Nephron progenitor cell (in vitro differentiated cells): ENCODE data around the gene PTPRO.
A peak's percentile ranks its signal among the peaks of the same experiment; 100 is the strongest.

Experiments used
- DNase-seq: peaks from one replicate; pipeline ENCODE4 v3.0.0; 2021
- H3K27ac Mint-ChIP-seq: 2 replicates; pipeline ENCODE4 v1.8.0; 2021; ENCODE audit warnings: mild to moderate bottlenecking, moderate library complexity, mixed read lengths
- H3K27me3 Mint-ChIP-seq: 2 replicates; pipeline ENCODE4 v1.8.0; 2021; ENCODE audit warnings: mild to moderate bottlenecking, low read depth, mixed read lengths; ENCODE audit not compliant: poor library complexity
- H3K36me3 Mint-ChIP-seq: 2 replicates; pipeline ENCODE4 v1.8.0; 2021; ENCODE audit warnings: low read depth, mixed read lengths
- H3K4me1 Mint-ChIP-seq: 2 replicates; pipeline ENCODE4 v1.8.0; 2021; ENCODE audit warnings: mixed read lengths
- H3K4me3 Mint-ChIP-seq: 2 replicates; pipeline ENCODE4 v1.8.0; 2021; ENCODE audit warnings: mild to moderate bottlenecking, moderate library complexity, mixed read lengths
- H3K9me3 Mint-ChIP-seq: 2 replicates; pipeline ENCODE4 v1.8.0; 2021; ENCODE audit warnings: mild to moderate bottlenecking, moderate library complexity, mixed read lengths
- TF ChIP-seq, protein P1 (sequence below): fragments of 200-600 bp; sonication (generic); IDR thresholded peaks from 2 replicates; pipeline ENCODE4 v1.5.0; 2021; ENCODE audit warnings: antibody characterized with exemption

Gene PTPRO

DNA sequence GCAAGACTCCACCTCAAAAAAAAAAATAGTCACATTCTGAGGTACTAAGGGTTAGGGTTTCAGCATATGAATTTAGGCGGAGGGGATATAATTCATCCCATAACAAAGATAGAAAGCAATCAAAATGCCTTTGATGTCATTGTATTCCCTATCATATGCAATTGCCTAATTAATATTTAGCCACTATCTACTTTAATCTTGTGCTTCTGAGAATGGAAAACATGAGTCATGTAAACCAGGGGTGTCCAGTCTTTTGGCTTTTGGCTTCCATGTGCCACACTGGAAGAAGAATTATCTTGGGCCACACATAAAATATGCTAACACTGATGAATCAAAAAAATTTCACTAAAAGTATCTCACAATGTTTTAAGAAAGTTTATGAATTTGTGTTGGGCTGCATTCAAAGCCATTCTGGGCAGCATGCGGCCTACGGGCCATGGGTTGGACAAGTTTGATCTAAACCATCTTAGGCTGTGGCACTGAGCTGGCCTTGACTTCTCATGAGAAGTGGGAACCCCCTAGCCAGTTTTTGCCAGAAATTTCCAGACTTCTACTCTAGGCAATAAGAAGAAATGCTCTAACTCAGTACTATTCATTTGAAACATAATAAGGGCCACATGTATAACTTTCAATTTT, 219.8 kb downstream of the PTPRO start:
- Mint-ChIP-seq H3K4me1 (no peaks in the 10 kb centered on the region), H3K27ac (no peak overlapping the region)

GRCh38 chr12:15543347-15543746, 221.0 kb downstream of the PTPRO start:
- no peaks in the 10 kb centered on the region for H3K27me3 Mint-ChIP-seq
- H3K27ac Mint-ChIP-seq: no peak overlapping the region
- DNase-seq: no peak
- TF ChIP-seq, protein P1, sequence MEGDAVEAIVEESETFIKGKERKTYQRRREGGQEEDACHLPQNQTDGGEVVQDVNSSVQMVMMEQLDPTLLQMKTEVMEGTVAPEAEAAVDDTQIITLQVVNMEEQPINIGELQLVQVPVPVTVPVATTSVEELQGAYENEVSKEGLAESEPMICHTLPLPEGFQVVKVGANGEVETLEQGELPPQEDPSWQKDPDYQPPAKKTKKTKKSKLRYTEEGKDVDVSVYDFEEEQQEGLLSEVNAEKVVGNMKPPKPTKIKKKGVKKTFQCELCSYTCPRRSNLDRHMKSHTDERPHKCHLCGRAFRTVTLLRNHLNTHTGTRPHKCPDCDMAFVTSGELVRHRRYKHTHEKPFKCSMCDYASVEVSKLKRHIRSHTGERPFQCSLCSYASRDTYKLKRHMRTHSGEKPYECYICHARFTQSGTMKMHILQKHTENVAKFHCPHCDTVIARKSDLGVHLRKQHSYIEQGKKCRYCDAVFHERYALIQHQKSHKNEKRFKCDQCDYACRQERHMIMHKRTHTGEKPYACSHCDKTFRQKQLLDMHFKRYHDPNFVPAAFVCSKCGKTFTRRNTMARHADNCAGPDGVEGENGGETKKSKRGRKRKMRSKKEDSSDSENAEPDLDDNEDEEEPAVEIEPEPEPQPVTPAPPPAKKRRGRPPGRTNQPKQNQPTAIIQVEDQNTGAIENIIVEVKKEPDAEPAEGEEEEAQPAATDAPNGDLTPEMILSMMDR: no peak
- no peaks in the 10 kb centered on the region for H3K9me3 Mint-ChIP-seq
- no peaks in the 10 kb centered on the region for H3K36me3 Mint-ChIP-seq
- no peak overlapping the region for H3K4me3 Mint-ChIP-seq
- H3K4me1 Mint-ChIP-seq: no peaks in the 10 kb centered on the region

More for the DNA sequence above, 219.8 kb downstream of the PTPRO start:
- Mint-ChIP-seq H3K9me3 (no peaks in the 10 kb centered on the region), H3K36me3 (no peaks in the 10 kb centered on the region), H3K4me3 (no peak overlapping the region), H3K27me3 (no peaks in the 10 kb centered on the region)
- DNase-seq: no peak
- TF ChIP-seq, protein P1: no peak

- TF ChIP-seq, protein P1: no peak
- H3K27ac Mint-ChIP-seq: peak overlapping the region; percentile 10
- H3K36me3 Mint-ChIP-seq: no peaks in the 10 kb centered on the region
- no peak for DNase-seq
- H3K4me3 Mint-ChIP-seq: no peak overlapping the region
- H3K9me3 Mint-ChIP-seq: no peaks in the 10 kb centered on the region
- no peaks in the 10 kb centered on the region for H3K4me1 Mint-ChIP-seq
- no peaks in the 10 kb centered on the region for H3K27me3 Mint-ChIP-seq
These were observed 222.3 kb downstream of the PTPRO start for GRCh38 chr12:15544589-15544988.

- Mint-ChIP-seq H3K27ac (no peak overlapping the region), H3K27me3 (no peaks in the 10 kb centered on the region), H3K4me1 (no peaks in the 10 kb centered on the region), H3K36me3 (no peaks in the 10 kb centered on the region), H3K4me3 (no peak overlapping the region), H3K9me3 (no peaks in the 10 kb centered on the region)
- no peak for DNase-seq
- TF ChIP-seq, protein P1: no peak
These were observed 223.0 kb downstream of the PTPRO start for GRCh38 chr12:15545334-15545733.

GRCh38 chr12:15546102-15546701, 223.9 kb downstream of the PTPRO start:
- TF ChIP-seq, protein P1: no peak
- no peak overlapping the region for H3K27ac Mint-ChIP-seq
- no peaks in the 10 kb centered on the region for H3K9me3 Mint-ChIP-seq
- no peaks in the 10 kb centered on the region for H3K36me3 Mint-ChIP-seq
- H3K4me1 Mint-ChIP-seq: no peaks in the 10 kb centered on the region
- no peak overlapping the region for H3K4me3 Mint-ChIP-seq
- no peaks in the 10 kb centered on the region for H3K27me3 Mint-ChIP-seq
- DNase-seq: no peak

DNA sequence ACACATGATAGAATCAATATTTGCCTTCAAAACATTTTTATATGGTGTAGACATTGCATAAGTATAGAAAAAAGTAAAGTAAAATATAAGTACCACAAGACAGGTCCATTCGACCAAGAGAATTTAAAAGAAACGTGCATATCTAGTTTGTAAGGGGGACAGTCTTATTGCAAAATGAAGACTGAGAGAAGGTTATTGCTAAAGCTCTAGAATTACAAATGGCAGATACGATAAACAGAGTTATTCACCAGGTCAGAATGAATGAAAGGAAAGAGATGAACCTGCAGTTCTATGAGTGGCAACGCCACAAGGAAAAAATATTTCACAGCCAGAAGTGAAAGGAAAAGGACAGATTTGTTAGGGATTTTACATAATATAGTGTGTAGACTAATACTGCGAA, 224.8 kb downstream of the PTPRO start:
- no peaks in the 10 kb centered on the region for H3K9me3 Mint-ChIP-seq
- H3K4me3 Mint-ChIP-seq: no peak overlapping the region
- no peak for DNase-seq
- H3K36me3 Mint-ChIP-seq: no peaks in the 10 kb centered on the region
- H3K4me1 Mint-ChIP-seq: no peaks in the 10 kb centered on the region
- H3K27me3 Mint-ChIP-seq: no peaks in the 10 kb centered on the region
- H3K27ac Mint-ChIP-seq: no peak overlapping the region
- TF ChIP-seq, protein P1: no peak
